ENCODE data around the gene NRL. TPM values are rescaled to one million over a fixed set of nuclear protein-coding genes. Genes with fewer than 3 reads are reported as not detected.
A peak's percentile ranks its signal among the peaks of the same experiment; 100 is the strongest.

Gene NRL
- total RNA-seq, 1 donor from 2014 or later, result 0.54 TPM

GRCh38 chr14:24080888-24081738 lies 33.6 kb downstream of the NRL start:
- H3K27ac Mint-ChIP-seq, result no peak overlapping the region
- Histone ChIP-seq H3K36me3 (no peaks in the 10 kb centered on the region), H2AFZ (replicated peaks) (peak overlapping the region; percentile 84), H3K27me3 (peaks cover 39% of the 10 kb centered on the region), H3K4me1 (peaks cover 41% of the 10 kb centered on the region), H3K79me2 (ENCODE audit: low read depth) (no peaks in the 10 kb centered on the region), H3K9ac (no peak overlapping the region), H4K20me1 (ENCODE audit: low read depth) (no peaks in the 10 kb centered on the region), H3K27ac (no peak overlapping the region), H3K9me3 (ENCODE audit: low read depth) (no peaks in the 10 kb centered on the region), H3F3A (ENCODE audit: low read depth) (peaks cover 22% of the 10 kb centered on the region), H3K4me3 (peak overlapping the region; percentile 66), H3K4me2 (peak overlapping the region; percentile 87)
- H3K4me1 Mint-ChIP-seq, result peaks cover 34% of the 10 kb centered on the region
- no peaks in the 10 kb centered on the region for H3K9me3 Mint-ChIP-seq
- H3K27me3 Mint-ChIP-seq (ENCODE audit: insufficient read depth, low read depth), result peaks cover 40% of the 10 kb centered on the region
- DNase-seq (ENCODE audit: low spot score), result peak; percentile 78
- no peaks in the 10 kb centered on the region for H3K36me3 Mint-ChIP-seq
- peak overlapping the region; percentile 88 for H3K4me3 Mint-ChIP-seq
- TF ChIP-seq CTCF (IDR thresholded peaks at IDR 0.05) (no peak), EZH2 (IDR thresholded peaks at IDR 0.05) (peak; percentile 34), EZH2phosphoT487 (IDR thresholded peaks at IDR 0.05) (peak; percentile 25)

GRCh38 chr14:24080142-24080530 lies 34.6 kb downstream of the NRL start:
- Histone ChIP-seq H3K4me2 (peak overlapping the region; percentile 87), H2AFZ (replicated peaks) (no peak overlapping the region), H3K79me2 (ENCODE audit: low read depth) (no peaks in the 10 kb centered on the region), H3K9me3 (ENCODE audit: low read depth) (no peaks in the 10 kb centered on the region), H3F3A (ENCODE audit: low read depth) (peaks cover 22% of the 10 kb centered on the region), H3K4me1 (peaks cover 41% of the 10 kb centered on the region), H3K9ac (no peak overlapping the region), H3K36me3 (no peaks in the 10 kb centered on the region), H4K20me1 (ENCODE audit: low read depth) (no peaks in the 10 kb centered on the region), H3K27me3 (peaks cover 39% of the 10 kb centered on the region), H3K27ac (no peak overlapping the region), H3K4me3 (no peak overlapping the region)
- Mint-ChIP-seq H3K4me3 (peak overlapping the region; percentile 82), H3K27ac (no peak overlapping the region), H3K36me3 (no peaks in the 10 kb centered on the region), H3K27me3 (ENCODE audit: insufficient read depth, low read depth) (peaks cover 40% of the 10 kb centered on the region), H3K9me3 (no peaks in the 10 kb centered on the region), H3K4me1 (peaks cover 34% of the 10 kb centered on the region)
- peak; percentile 11 for DNase-seq (ENCODE audit: low spot score)
- TF ChIP-seq EZH2phosphoT487 (IDR thresholded peaks at IDR 0.05) (no peak), EZH2 (IDR thresholded peaks at IDR 0.05) (no peak), CTCF (IDR thresholded peaks at IDR 0.05) (no peak)

- H3K4me3 ChIP-seq, result no peak overlapping the region
- no peaks in the 10 kb centered on the region for H3K36me3 Mint-ChIP-seq
- peak overlapping the region; percentile 87 for H3K4me2 ChIP-seq
Measured at GRCh38 chr14:24079491-24080141, 35.1 kb downstream of the NRL start.

More at GRCh38 chr14:24079491-24080141, 35.1 kb downstream of the NRL start:
- Histone ChIP-seq H3K4me1 (peaks cover 41% of the 10 kb centered on the region), H3K79me2 (ENCODE audit: low read depth) (no peaks in the 10 kb centered on the region), H3K36me3 (no peaks in the 10 kb centered on the region), H3F3A (ENCODE audit: low read depth) (peaks cover 22% of the 10 kb centered on the region), H3K9me3 (ENCODE audit: low read depth) (no peaks in the 10 kb centered on the region), H3K27ac (no peak overlapping the region), H3K27me3 (peaks cover 39% of the 10 kb centered on the region), H2AFZ (replicated peaks) (peak overlapping the region; percentile 64), H3K9ac (no peak overlapping the region), H4K20me1 (ENCODE audit: low read depth) (no peaks in the 10 kb centered on the region)
- DNase-seq (ENCODE audit: low spot score), result peak; percentile 90
- H3K4me3 Mint-ChIP-seq, result peak overlapping the region; percentile 82
- H3K4me1 Mint-ChIP-seq, result peaks cover 34% of the 10 kb centered on the region
- H3K27ac Mint-ChIP-seq, result no peak overlapping the region
- peaks cover 35% of the 10 kb centered on the region for H3K27me3 Mint-ChIP-seq (ENCODE audit: insufficient read depth, low read depth)
- TF ChIP-seq EZH2phosphoT487 (IDR thresholded peaks at IDR 0.05), result no peak
- no peak for TF ChIP-seq CTCF (IDR thresholded peaks at IDR 0.05)
- TF ChIP-seq EZH2 (IDR thresholded peaks at IDR 0.05), result no peak
- H3K9me3 Mint-ChIP-seq, result no peaks in the 10 kb centered on the region
